ENCODE data around the gene C17orf58.

DNA sequence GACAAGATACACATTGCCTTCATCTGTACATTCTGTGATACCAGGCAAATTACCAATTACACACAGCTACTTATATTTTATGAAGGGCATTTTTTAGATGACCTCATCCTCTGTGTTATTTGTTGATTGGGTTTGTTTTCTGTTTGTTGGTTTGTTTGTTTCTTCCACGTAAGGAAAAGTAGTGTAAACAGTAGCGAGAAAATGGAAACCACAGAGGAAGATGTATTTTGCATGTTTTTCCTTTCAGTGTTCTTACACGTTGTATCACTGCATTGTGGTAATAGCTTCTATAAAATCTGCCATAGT, 12.9 kb downstream of the C17orf58 start:
- TF ChIP-seq POLR2A (IDR thresholded peaks at IDR 0.05; ENCODE audit: low read depth, low read length) (no peak), CEBPB (IDR thresholded peaks at IDR 0.05; ENCODE audit: low read depth, low read length) (no peak), SMC3 (IDR thresholded peaks at IDR 0.05; ENCODE audit: low read depth, low read length) (no peak), FOS (IDR thresholded peaks at IDR 0.05; ENCODE audit: low read depth, low read length) (no peak), RCOR1 (IDR thresholded peaks at IDR 0.05; ENCODE audit: insufficient replicate concordance, low read length) (no peak), RAD21 (IDR thresholded peaks at IDR 0.05; ENCODE audit: low read length) (no peak)
- TF ChIP-seq, protein P1, sequence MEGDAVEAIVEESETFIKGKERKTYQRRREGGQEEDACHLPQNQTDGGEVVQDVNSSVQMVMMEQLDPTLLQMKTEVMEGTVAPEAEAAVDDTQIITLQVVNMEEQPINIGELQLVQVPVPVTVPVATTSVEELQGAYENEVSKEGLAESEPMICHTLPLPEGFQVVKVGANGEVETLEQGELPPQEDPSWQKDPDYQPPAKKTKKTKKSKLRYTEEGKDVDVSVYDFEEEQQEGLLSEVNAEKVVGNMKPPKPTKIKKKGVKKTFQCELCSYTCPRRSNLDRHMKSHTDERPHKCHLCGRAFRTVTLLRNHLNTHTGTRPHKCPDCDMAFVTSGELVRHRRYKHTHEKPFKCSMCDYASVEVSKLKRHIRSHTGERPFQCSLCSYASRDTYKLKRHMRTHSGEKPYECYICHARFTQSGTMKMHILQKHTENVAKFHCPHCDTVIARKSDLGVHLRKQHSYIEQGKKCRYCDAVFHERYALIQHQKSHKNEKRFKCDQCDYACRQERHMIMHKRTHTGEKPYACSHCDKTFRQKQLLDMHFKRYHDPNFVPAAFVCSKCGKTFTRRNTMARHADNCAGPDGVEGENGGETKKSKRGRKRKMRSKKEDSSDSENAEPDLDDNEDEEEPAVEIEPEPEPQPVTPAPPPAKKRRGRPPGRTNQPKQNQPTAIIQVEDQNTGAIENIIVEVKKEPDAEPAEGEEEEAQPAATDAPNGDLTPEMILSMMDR (conservative IDR thresholded peaks at IDR 0.05; ENCODE audit: low read depth, low read length): no peak
- TF ChIP-seq, protein P2, sequence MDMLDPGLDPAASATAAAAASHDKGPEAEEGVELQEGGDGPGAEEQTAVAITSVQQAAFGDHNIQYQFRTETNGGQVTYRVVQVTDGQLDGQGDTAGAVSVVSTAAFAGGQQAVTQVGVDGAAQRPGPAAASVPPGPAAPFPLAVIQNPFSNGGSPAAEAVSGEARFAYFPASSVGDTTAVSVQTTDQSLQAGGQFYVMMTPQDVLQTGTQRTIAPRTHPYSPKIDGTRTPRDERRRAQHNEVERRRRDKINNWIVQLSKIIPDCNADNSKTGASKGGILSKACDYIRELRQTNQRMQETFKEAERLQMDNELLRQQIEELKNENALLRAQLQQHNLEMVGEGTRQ (IDR thresholded peaks at IDR 0.05; ENCODE audit: low read depth, low read length): no peak

All from IMR-90 (cell line).